ENCODE measurements around the gene GNB1.

GNB1 gene

GRCh38 chr1:1926346-1926811, 35.5 kb upstream of the GNB1 start:
- TF ChIP-seq CTCF (IDR thresholded peaks at IDR 0.05; ENCODE audit: low read depth, low read length) = no peak
- no peak overlapping the region for H3K4me3 ChIP-seq (ENCODE audit: low read depth, low read length)

- TF ChIP-seq CTCF (IDR thresholded peaks at IDR 0.05; ENCODE audit: low read depth, low read length) = no peak
- no peak overlapping the region for H3K4me3 ChIP-seq (ENCODE audit: low read depth, low read length)
Observed at GRCh38 chr1:1925437-1926345, 34.8 kb upstream of the GNB1 start.

GRCh38 chr1:1924849-1925248, 34.0 kb upstream of the GNB1 start:
- H3K4me3 ChIP-seq (ENCODE audit: low read depth, low read length) = no peak overlapping the region
- TF ChIP-seq CTCF (IDR thresholded peaks at IDR 0.05; ENCODE audit: low read depth, low read length) = no peak

- no peak overlapping the region for H3K4me3 ChIP-seq (ENCODE audit: low read depth, low read length)
- TF ChIP-seq CTCF (IDR thresholded peaks at IDR 0.05; ENCODE audit: low read depth, low read length) = no peak
Observed at GRCh38 chr1:1924386-1924785, 33.5 kb upstream of the GNB1 start.

- H3K4me3 ChIP-seq (ENCODE audit: low read depth, low read length) = no peak overlapping the region
- TF ChIP-seq CTCF (IDR thresholded peaks at IDR 0.05; ENCODE audit: low read depth, low read length) = no peak
Observed at GRCh38 chr1:1922956-1923833, 32.3 kb upstream of the GNB1 start.

- no peak overlapping the region for H3K4me3 ChIP-seq (ENCODE audit: low read depth, low read length)
- no peak for TF ChIP-seq CTCF (IDR thresholded peaks at IDR 0.05; ENCODE audit: low read depth, low read length)
Observed at GRCh38 chr1:1922702-1922955, 31.7 kb upstream of the GNB1 start.

All from WI38 (cell line).